IPS-NIHi7 (cell line): Measurements from ENCODE around the gene GOPC.

Experiments used
- DNase-seq: peaks from one replicate; pipeline ENCODE4 v3.0.0; 2012; ENCODE audit warnings: mixed read lengths; ENCODE audit errors: extremely low spot score

GOPC gene

DNA sequence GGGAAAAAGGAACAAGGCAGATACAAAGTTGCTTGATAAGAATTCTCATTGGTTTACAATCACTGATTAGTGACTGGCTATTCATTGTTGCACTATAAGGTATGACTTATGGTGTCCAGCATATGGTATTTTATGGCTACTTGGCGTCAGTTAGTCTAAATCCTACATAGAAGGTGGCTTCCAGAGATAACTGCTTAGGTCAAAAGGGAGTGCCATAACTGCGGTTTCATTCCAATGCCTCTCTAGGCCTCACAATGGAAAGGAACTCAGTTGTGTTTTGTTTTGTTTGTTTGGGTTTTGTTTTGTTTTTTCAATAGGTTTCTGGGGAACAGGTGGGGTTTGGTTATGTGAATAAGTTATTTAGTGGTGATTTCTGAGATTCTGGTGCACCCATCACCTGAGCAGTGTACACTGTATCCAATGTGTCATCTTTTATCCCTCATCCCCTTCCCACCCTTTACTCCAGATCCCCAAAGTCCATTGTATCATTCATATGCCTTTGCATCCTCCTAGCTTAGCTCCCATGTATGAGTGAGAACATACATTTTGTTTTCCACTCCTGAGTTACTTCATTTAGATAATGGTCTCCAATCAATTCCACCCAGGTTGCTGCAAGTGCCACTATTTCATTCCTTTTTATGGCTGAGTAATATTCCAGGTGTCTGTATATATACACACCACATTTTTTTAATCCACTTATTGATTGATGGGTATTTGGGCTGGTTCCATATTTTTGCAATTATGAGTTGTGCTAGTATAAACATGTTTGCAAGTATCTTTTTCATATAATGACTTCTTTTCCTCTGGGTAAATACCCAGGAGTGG, 7.0 kb downstream of the GOPC start:
- DNase-seq = no peak

- DNase-seq = no peak
Observed at GRCh38 chr6:117592983-117593759, 9.1 kb downstream of the GOPC start.

DNA sequence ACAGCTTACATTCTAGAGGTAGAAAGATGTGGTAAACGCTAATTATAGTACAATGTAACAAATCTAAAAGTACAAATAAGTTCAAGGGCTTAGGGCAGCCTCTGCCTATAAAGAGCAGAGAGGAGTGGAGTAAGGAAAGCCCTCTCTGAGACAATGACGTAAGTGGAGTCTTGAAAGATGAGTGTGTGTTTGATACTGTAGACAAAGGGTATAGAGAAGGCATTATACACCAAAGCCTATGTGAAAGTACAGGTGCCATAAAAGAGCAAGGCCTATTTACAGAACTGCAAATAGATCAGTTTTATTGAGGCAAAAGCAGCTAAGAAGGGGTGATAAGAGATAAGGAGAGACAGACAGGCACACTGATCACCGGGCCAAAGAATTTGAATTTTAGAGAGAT, 10.9 kb downstream of the GOPC start:
- no peak for DNase-seq

DNA sequence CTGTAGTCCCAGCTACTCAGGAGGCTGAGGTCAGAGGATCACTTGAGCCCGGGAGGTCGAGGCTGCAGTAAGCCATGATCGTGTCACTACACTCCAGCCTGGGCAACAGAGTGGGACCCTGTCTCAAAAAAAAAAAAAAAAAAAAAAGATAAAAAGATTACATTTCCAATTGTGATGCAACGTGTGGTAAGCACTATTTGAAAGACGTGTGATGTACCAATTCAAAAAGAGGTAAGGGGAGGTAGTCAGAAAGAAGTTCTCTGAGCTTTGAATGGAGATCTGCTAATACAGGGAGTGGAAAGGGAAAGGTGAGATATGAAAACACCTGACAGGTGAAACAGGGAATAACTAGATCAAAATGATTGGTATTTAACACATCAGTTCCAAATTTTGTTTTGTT, 11.9 kb downstream of the GOPC start:
- no peak for DNase-seq

GRCh38 chr6:117585647-117586046, 16.7 kb downstream of the GOPC start:
- DNase-seq = no peak

DNA sequence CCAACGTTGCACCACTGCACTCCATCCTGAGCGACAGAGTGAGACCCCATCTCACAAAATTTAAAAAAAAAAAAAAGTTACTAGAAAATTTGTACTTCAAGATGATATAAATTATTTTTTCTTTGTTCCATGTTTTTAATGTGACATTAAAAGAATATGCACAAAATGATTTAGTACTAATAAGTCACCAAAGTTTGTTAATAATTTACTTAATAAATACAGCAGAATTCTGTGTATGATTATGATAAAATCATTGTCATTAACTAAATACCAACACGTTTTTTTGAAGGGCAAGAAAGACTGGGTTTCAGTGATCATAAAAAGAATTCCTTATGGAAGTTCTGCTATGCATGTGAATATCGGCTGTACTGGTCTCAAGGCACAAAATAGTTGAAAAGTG, 28.1 kb downstream of the GOPC start:
- no peak for DNase-seq

GRCh38 chr6:117573006-117573680, 29.2 kb downstream of the GOPC start:
- no peak for DNase-seq

GRCh38 chr6:117568831-117569410, 33.4 kb downstream of the GOPC start:
- DNase-seq = no peak

GRCh38 chr6:117568247-117568646, 34.1 kb downstream of the GOPC start:
- no peak for DNase-seq

DNA sequence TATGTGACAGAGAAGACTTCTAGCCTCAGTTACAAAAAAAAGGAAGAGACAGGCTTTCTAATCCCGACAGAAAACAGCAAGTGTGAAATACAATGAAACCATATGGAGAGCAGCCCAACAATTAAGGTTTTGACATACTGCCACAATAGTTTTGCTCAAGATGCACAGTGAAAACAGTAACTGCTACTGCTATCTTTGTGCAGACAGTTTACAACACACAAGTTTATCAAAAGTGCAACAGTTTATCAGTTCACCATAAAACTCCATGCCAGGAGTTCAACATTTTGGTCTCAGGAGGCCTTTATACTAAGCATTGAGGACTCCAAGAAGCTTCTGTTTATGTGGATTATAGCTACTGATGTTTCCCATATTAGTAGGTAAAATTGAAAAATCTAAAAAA, 37.6 kb downstream of the GOPC start:
- DNase-seq = no peak

- no peak for DNase-seq
Observed at GRCh38 chr6:117561128-117561527, 41.2 kb downstream of the GOPC start.

DNA sequence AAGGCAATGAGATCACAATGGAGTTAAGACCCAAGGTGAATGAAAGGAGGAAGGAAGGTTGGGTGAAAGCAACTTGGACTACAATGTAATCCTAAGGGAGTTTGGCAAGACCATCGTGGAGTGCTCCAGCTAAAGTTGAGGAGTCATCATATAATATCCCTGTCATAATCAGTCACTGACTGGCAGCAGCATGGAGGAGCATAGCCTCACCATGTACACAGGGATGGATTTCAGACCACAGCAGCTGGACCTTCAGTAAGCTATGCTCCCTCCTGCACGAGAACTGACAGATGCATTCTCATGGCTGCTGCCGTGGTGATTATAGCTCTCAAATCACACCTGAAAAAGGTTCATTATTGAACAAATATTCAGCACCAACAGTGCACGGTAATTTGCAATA, 43.0 kb downstream of the GOPC start:
- no peak for DNase-seq

GRCh38 chr6:117558818-117559217, 43.5 kb downstream of the GOPC start:
- DNase-seq = no peak

DNA sequence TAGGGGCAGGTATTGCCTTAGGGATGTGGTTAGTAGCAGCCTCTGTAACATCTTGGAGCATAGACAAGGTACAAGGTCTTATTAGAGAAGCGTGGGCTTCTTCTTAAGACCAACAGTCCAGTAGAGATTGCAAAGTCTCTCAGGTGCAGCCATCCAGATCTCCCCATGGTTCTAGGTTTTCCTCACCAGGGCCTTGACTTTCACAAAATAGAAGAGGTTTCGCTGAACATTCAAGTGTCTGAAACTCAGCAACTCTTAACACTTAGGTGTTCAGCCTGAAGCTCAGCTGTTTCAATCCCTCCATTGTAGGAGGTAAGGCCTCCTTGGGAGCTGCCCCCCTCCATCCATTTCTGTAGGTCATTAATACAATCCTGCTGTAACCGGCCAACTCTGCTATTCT, 44.4 kb downstream of the GOPC start:
- DNase-seq = no peak

DNA sequence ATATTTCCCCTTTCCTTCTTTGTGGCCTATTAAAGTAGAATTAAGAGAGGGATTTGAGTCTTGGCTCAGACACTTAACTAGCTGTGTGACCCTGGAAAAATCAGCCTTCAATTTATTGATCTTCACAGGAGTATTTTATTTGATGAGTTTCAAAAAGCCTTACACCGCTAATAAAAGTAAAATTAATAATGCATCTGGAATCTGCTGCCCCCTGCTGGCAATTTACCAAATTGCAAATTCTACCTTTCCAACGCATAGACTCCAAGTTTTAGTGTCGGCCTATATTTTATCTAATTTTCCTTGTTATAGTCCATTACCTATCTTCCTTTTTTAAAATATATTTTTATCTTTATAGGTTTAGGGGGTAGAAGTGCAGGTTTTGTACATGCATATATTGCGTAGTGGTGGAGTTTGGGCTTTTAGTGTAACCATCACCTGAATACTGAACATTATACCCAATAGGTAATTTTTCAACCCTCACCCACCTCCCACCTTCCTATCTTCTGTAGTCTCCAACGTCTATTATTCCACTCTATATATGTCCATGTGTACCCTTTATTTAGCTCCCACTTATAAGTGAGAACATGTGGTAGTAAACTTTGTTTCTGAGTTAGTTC, 46.3 kb downstream of the GOPC start:
- no peak for DNase-seq

DNA sequence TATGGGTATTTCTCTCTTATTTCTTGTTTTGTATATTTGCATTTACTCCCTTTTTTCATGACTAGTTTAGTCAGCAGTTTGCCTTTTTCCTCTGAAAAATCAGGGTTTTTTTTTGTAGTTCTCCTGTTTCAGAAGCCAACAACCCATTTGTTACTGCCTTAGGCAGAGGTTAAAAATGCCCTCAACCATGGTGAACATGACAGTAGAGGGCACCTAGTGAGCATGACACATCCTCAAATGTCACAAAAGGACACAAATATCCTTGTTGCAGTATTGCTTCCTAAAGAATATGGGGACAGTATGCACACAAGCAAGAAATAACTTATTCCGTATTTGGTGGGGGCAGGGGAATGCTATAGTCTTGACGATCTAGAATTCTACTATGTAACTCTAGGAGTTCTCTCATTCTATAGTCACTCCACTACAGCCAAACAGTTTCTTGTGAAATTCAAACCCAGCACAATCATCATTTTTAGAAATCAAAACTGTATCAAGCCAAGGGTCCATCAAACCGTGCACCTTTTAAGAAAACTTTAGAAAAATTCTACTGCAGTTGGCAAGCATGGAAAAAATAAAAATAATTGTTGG, 47.0 kb downstream of the GOPC start:
- DNase-seq = no peak

GRCh38 chr6:117553142-117553541, 49.2 kb downstream of the GOPC start:
- no peak for DNase-seq

DNA sequence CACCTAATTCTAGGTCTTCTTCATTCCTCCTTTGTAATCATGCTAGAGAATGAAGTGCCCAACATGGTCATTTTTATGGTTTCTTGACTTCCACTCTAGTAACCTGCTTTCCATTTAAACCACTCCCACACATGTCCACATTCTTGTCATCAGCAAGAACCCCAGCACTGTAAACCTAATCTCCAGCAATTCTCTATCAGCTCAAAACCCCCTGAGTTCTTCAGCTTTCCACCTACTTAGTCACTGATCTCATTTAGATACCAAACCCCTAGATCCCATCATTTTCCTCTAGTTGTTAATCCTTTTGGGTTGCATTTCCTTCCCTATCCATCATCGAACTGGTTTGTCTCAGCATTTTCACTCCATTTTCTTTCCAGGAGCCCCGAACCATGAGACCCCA, 49.7 kb downstream of the GOPC start:
- DNase-seq = no peak

DNA sequence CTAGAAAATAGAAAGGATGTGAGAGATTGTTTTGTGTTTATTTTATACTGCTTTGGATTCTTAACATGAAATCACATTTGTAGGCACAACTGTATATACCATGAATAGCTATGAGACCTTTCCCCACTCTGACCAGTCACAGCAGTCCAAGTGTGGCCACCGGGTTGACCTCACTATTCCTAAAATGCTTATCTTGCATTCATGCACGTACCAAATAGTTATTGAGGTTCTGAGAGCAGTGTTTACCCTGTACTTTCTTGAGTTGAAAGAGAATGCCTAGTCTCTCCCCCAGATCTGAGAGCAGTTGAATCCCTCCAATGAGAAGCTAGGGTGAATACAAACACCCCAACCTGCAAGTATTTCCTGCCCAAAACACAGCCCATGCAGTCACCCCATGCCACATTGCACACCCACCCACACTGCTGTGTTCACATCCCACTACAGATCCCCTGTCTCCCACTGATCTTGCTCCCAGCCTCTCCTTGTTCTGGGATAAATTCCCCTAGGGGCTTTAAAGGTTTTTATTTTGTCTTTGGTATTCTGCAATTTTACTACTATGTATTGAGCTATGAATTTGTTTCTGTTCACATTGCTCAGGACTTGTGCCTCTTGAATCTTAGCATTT, 51.6 kb downstream of the GOPC start:
- DNase-seq = no peak

DNA sequence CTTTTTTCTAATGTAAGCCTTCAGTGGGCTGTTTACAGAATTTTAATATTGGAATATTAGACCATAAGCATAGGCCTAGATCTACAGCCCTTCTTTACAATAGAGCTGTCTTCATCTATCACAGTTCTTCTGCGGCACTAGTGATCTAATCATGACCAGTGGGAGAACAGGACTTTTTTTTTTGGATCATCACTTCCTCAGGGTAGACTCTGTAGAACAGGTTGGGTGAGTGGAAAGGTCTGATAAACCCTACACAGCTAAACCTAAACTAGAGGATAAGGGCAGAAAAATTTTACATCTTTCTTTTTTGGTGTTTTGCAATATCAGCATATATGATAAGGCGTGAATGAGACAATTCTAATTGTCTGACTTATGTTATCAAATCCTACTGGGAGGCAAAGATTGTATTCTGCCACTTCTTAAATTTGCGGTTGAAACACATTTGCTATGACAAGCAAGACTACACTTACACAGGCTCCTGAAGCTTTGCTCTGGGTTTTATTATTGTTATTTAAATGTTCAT, 52.2 kb downstream of the GOPC start:
- DNase-seq = no peak

- DNase-seq = no peak
Observed at GRCh38 chr6:117549611-117550010, 52.7 kb downstream of the GOPC start.
